Smooth muscle cell (in vitro differentiated cells): ENCODE data around the gene ARHGAP15. TPM values are rescaled to one million over a fixed set of nuclear protein-coding genes. Genes with fewer than 3 reads are reported as not detected.

Experiments
- DNase-seq: peaks from one replicate; lab custom pipeline; 2025; ENCODE audit not compliant: unreplicated experiment; lab: John Stamatoyannopoulos, UW
- H2AFZ ChIP-seq: fragments of 200-600 bp; sonication (generic); 2 replicates; pipeline ENCODE4 v1.6.0; 2016; ENCODE audit warnings: antibody characterized with exemption, low read depth, mild to moderate bottlenecking
- H3F3A ChIP-seq: fragments of 200-600 bp; sonication (generic); 2 replicates; pipeline ENCODE4 v1.6.0; 2017; ENCODE audit warnings: antibody characterized with exemption, low read depth
- H3K27ac ChIP-seq: fragments of 200-600 bp; sonication (generic); 2 replicates; pipeline ENCODE4 v1.5.1; 2016; ENCODE audit warnings: low read depth, mild to moderate bottlenecking
- H3K27me3 ChIP-seq: fragments of 200-600 bp; sonication (generic); 2 replicates; pipeline ENCODE4 v1.6.1; 2016; ENCODE audit warnings: low read depth, mild to moderate bottlenecking
- H3K36me3 ChIP-seq: fragments of 200-600 bp; sonication (generic); 2 replicates; pipeline ENCODE4 v1.5.1; 2016; ENCODE audit warnings: low read depth
- H3K4me1 ChIP-seq: fragments of 200-600 bp; sonication (generic); 2 replicates; pipeline ENCODE4 v1.5.1; 2016; ENCODE audit warnings: low read depth
- H3K4me2 ChIP-seq: fragments of 200-600 bp; sonication (generic); 2 replicates; pipeline ENCODE4 v1.6.0; 2016; ENCODE audit warnings: mild to moderate bottlenecking
- H3K4me3 ChIP-seq: fragments of 200-600 bp; sonication (generic); 2 replicates; pipeline ENCODE4 v1.5.1; 2016; ENCODE audit warnings: mild to moderate bottlenecking
- H3K79me2 ChIP-seq: fragments of 200-600 bp; sonication (generic); 2 replicates; pipeline ENCODE4 v1.6.0; 2016; ENCODE audit warnings: low read depth, mild to moderate bottlenecking
- H3K9ac ChIP-seq: fragments of 200-600 bp; sonication (generic); 2 replicates; pipeline ENCODE4 v1.6.0; 2016; ENCODE audit warnings: low read depth
- H3K9me3 ChIP-seq: fragments of 200-600 bp; sonication (generic); replicated peaks from 2 replicates; pipeline ENCODE4 v1.5.1; 2016; ENCODE audit warnings: low read depth
- H4K20me1 ChIP-seq: fragments of 200-600 bp; sonication (generic); 2 replicates; pipeline ENCODE4 v1.6.0; 2016; ENCODE audit warnings: low read depth
- WGBS: methylation state at CpG from one replicate; pipeline ENCODE4 v1.1.7; 2016; ENCODE audit warnings: low lambda C conversion rate; 5-methylcytosine and 5-hydroxymethylcytosine counted together
- polyA plus RNA-seq: library from polyadenylated mRNA; unstranded; fragments of >200 nt; fragmentation: Nextera tagmentation; extraction: Ambion mirVana; gene quantifications from 2 replicates; pipeline ENCODE4 v1.2.1, GENCODE V29; 2016
- total RNA-seq: library from RNA; depleted of rRNA; stranded (reverse); fragments of >200 nt; gene quantifications from 2 replicates; pipeline ENCODE4 v1.2.3, GENCODE V29; 2014
- TF ChIP-seq, protein P1 (sequence below): fragments of 200-600 bp; sonication (generic); IDR thresholded peaks from 2 replicates; pipeline ENCODE4 v1.5.1; 2017; ENCODE audit warnings: borderline replicate concordance, mild to moderate bottlenecking, antibody characterized with exemption; ENCODE audit not compliant: insufficient read depth, poor library complexity, severe bottlenecking

ARHGAP15 gene
- total and polyA plus RNA-seq, 2 experiments from 2014 or later: not detected

DNA sequence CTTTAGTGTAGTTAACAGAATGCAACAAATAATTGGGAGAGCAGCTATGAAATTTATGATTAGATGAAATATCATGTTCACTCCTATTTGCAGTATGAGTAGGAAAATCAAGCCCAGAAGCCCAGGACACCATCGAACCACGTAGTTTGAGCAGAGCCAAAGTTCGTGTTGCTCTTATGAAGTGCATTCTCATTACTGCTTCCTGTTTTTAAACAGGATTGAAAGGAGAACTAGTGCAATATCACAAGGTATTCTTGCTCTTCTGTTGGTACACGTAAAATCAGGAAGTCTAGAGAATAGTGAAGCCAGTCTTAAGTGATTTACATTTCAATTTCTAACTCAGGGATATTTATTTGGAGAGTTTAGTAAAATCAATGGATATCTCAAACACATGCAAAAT, 21.1 kb downstream of the ARHGAP15 start:
- TF ChIP-seq, protein P1, sequence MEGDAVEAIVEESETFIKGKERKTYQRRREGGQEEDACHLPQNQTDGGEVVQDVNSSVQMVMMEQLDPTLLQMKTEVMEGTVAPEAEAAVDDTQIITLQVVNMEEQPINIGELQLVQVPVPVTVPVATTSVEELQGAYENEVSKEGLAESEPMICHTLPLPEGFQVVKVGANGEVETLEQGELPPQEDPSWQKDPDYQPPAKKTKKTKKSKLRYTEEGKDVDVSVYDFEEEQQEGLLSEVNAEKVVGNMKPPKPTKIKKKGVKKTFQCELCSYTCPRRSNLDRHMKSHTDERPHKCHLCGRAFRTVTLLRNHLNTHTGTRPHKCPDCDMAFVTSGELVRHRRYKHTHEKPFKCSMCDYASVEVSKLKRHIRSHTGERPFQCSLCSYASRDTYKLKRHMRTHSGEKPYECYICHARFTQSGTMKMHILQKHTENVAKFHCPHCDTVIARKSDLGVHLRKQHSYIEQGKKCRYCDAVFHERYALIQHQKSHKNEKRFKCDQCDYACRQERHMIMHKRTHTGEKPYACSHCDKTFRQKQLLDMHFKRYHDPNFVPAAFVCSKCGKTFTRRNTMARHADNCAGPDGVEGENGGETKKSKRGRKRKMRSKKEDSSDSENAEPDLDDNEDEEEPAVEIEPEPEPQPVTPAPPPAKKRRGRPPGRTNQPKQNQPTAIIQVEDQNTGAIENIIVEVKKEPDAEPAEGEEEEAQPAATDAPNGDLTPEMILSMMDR: no peak
- 95% methylated on average over 4 of the region's 4 CpGs for WGBS
- H3K27me3 ChIP-seq: no peaks in the 10 kb centered on the region

DNA sequence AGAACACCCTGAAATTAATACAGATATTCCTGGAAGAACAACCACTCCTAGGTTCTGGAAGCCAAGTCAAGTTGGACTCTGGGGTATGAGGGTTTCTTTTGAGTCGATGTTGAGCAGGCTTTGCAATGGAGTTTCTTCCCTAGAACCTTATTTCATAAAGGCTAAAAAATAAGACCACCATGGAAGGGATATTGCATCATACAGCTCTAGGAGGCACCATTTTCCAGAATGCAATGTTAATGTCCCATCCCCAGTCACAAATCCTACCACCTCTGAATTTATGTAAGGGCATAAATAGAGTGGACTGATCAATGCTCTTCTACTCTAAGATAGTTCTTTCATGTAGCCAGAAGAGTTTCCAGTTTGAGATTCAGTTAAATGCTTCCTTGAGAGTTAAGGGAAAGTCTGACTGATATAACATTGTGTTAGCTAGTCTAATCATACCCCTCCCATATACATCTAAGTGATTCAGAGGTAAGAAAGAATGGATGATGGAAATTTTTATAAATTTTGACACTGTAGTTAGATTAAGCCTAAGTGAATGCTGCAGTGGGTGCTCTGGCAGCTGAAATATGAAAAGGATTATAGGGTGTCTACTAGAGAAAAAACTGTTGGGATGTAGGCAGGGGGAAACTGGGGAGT, 22.0 kb downstream of the ARHGAP15 start:
- Histone ChIP-seq H2AFZ (no peak overlapping the region), H3K79me2 (no peaks in the 10 kb centered on the region), H3K9me3 (no peaks in the 10 kb centered on the region), H3F3A (no peaks in the 10 kb centered on the region), H4K20me1 (no peaks in the 10 kb centered on the region), H3K27me3 (no peaks in the 10 kb centered on the region), H3K27ac (no peak overlapping the region), H3K4me2 (no peak overlapping the region), H3K4me1 (no peaks in the 10 kb centered on the region), H3K4me3 (no peak overlapping the region), H3K9ac (no peak overlapping the region), H3K36me3 (no peaks in the 10 kb centered on the region)
- TF ChIP-seq, protein P1: no peak
- 88% methylated on average over 1 of the region's 1 CpG for WGBS
- no peak for DNase-seq

More for the DNA sequence above, 21.1 kb downstream of the ARHGAP15 start:
- Histone ChIP-seq H4K20me1 (no peaks in the 10 kb centered on the region), H3K27ac (no peak overlapping the region), H3K4me1 (no peaks in the 10 kb centered on the region), H3K9ac (no peak overlapping the region), H3K9me3 (no peaks in the 10 kb centered on the region), H2AFZ (no peak overlapping the region), H3F3A (no peaks in the 10 kb centered on the region), H3K36me3 (no peaks in the 10 kb centered on the region), H3K79me2 (no peaks in the 10 kb centered on the region), H3K4me3 (no peak overlapping the region), H3K4me2 (no peak overlapping the region)
- DNase-seq: no peak

DNA sequence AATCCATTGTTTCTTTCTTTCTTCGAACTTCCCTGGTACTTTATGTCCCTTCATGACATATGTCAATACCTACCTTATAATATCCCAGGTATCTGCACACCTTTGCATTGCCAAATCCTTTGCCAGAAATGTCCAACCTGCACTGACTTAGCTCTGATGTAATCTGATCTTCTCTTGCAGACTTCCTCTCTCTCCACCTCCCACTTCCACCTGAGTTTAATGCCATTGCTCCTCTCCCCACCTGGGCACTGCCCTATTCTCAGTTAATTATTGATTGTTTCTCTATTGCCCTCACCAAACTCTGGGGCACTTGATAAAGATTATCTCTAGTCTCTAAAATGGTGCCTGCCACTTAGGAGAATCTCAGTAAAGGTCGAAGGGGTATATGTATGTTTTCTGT, 23.0 kb downstream of the ARHGAP15 start:
- Histone ChIP-seq H3F3A (no peaks in the 10 kb centered on the region), H3K4me3 (no peak overlapping the region), H3K27ac (no peak overlapping the region), H2AFZ (no peak overlapping the region), H4K20me1 (no peaks in the 10 kb centered on the region), H3K4me1 (no peaks in the 10 kb centered on the region), H3K36me3 (no peaks in the 10 kb centered on the region), H3K4me2 (no peak overlapping the region), H3K79me2 (no peaks in the 10 kb centered on the region), H3K27me3 (no peaks in the 10 kb centered on the region), H3K9me3 (no peaks in the 10 kb centered on the region), H3K9ac (no peak overlapping the region)
- DNase-seq: no peak
- TF ChIP-seq, protein P1: no peak
- 99% methylated on average over 2 of the region's 2 CpGs for WGBS

DNA sequence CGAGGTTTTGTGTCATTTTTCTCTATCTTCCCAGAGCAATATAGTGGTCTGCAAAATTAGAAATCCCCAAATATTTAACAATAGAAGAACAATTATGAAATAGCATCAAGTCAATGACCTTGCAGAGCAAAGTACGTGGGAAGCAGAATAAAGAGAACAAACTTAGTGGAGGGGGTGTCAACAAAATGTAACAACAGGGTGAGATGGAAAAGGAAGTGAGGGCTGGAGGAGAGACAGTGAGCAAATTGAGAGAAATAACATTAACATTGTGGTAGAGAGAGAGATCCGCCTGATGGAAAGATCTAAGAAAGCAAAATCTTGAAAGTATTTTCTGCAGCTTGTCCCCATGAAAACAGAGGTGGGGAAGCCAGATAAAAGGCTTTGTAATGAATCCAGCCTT, 23.4 kb downstream of the ARHGAP15 start:
- Histone ChIP-seq H3K9ac (no peak overlapping the region), H3K27ac (no peak overlapping the region), H4K20me1 (no peaks in the 10 kb centered on the region), H3K4me3 (no peak overlapping the region), H3K9me3 (no peaks in the 10 kb centered on the region), H3F3A (no peaks in the 10 kb centered on the region), H3K4me2 (no peak overlapping the region), H3K27me3 (no peaks in the 10 kb centered on the region), H3K36me3 (no peaks in the 10 kb centered on the region), H3K79me2 (no peaks in the 10 kb centered on the region), H3K4me1 (no peaks in the 10 kb centered on the region), H2AFZ (no peak overlapping the region)
- TF ChIP-seq, protein P1: no peak
- 94% methylated on average over 3 of the region's 3 CpGs for WGBS
- DNase-seq: no peak
